Measurements from ENCODE around the gene SFMBT2. TPM values are rescaled to one million over a fixed set of nuclear protein-coding genes. Genes with fewer than 3 reads are reported as not detected.

Gene SFMBT2
- total RNA-seq, 1 donor from 2014 or later = 9.1 TPM

DNA sequence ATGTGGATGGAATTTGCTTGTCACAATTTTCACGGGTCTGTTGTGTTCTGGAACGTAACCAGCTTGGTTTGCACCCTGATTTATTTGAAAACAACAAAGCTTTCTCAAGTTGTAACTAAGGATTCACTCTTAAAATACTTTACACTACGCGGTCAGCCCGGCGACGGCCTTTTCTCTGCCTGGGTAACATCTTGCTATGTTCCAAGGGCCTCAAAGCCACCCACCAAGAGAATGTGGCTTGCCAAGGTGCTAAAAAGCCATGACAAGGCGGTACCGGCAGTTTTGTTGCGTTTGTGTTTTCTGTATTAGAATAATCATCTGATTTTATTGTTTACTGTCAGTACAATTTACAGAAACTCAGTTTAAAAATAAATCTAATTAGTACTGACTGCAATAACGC, 220.9 kb downstream of the SFMBT2 start:
- no peak overlapping the region for H3K4me3 Mint-ChIP-seq (ENCODE audit: low read depth)
- H3K36me3 Mint-ChIP-seq (ENCODE audit: insufficient read depth) = peaks cover 15% of the 10 kb centered on the region
- peaks cover 2% of the 10 kb centered on the region for H3K9me3 Mint-ChIP-seq (ENCODE audit: low read depth)
- no peak for DNase-seq (ENCODE audit: low spot score, unreplicated experiment)
- TF ChIP-seq CTCF (IDR thresholded peaks at IDR 0.05; ENCODE audit: unreplicated experiment) = no peak
- H3K4me1 Mint-ChIP-seq (ENCODE audit: low read depth) = peaks cover 4% of the 10 kb centered on the region
- no peak overlapping the region for H3K27ac Mint-ChIP-seq
- H3K27me3 Mint-ChIP-seq = peaks cover 2% of the 10 kb centered on the region

DNA sequence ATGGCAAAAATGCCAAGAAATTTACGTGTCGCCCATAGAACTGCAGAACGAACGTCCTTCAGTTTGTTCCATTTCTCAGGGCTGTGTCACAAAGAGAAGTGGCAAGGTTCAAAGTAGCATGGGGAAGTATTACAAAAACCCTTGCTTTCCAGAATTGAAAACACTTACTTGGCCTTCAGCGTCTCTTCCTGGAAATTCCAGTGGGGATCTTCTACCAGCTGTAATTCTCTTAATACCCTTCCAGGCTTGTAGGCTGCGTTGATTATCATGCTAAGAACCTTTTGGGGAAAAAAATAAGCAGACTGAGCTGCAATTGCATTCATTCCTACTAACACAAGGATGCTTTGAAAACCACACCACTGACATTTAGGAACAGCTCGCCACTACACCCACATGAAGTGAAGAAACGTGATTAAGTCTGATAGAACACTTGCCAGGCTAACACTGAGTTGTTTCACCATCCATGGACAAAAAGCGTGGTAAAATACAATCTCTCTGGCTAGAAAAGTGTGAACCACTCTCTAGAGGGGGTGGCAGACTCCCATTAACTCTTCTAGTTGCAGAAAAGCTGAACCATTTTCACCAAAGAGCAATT, 222.3 kb downstream of the SFMBT2 start:
- H3K4me1 Mint-ChIP-seq (ENCODE audit: low read depth) = peaks cover 4% of the 10 kb centered on the region
- DNase-seq (ENCODE audit: low spot score, unreplicated experiment) = no peak
- H3K27ac Mint-ChIP-seq = no peak overlapping the region
- H3K4me3 Mint-ChIP-seq (ENCODE audit: low read depth) = no peak overlapping the region
- H3K9me3 Mint-ChIP-seq (ENCODE audit: low read depth) = no peaks in the 10 kb centered on the region
- peaks cover 2% of the 10 kb centered on the region for H3K27me3 Mint-ChIP-seq
- peaks cover 11% of the 10 kb centered on the region for H3K36me3 Mint-ChIP-seq (ENCODE audit: insufficient read depth)
- TF ChIP-seq CTCF (IDR thresholded peaks at IDR 0.05; ENCODE audit: unreplicated experiment) = no peak

DNA sequence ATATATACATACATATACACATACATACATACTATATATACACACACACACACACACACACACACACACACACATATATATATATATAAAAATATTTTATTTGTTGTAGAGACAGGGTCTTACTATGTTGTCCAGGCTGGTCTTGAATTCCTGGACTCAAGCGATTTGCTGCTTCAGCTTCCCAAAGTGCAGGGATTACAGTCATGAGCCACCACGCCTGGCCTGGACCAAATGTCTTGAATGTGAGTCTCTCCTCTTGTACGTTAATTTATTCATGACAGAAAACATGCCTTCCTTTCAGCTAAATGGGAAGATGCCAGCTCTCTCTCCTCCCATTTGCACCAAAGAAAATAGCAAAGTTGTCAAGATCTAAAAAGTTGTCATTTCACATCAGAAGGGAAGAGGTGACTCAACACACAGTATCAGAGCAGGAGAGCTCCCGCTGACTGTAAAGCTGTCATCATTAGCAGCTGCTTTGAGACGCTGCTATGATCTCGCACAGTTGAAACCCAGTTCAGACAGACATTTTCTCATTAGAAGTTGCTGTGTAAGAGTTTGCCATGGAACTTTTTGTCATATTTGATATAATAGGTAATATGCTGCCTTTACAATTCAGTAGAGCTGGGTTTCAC, 224.3 kb downstream of the SFMBT2 start:
- H3K9me3 Mint-ChIP-seq (ENCODE audit: low read depth) = no peaks in the 10 kb centered on the region
- peaks cover 9% of the 10 kb centered on the region for H3K27me3 Mint-ChIP-seq
- H3K4me3 Mint-ChIP-seq (ENCODE audit: low read depth) = no peak overlapping the region
- H3K4me1 Mint-ChIP-seq (ENCODE audit: low read depth) = peaks cover 4% of the 10 kb centered on the region
- no peak overlapping the region for H3K27ac Mint-ChIP-seq
- no peak for TF ChIP-seq CTCF (IDR thresholded peaks at IDR 0.05; ENCODE audit: unreplicated experiment)
- no peak for DNase-seq (ENCODE audit: low spot score, unreplicated experiment)
- H3K36me3 Mint-ChIP-seq (ENCODE audit: insufficient read depth) = peaks cover 11% of the 10 kb centered on the region

DNA sequence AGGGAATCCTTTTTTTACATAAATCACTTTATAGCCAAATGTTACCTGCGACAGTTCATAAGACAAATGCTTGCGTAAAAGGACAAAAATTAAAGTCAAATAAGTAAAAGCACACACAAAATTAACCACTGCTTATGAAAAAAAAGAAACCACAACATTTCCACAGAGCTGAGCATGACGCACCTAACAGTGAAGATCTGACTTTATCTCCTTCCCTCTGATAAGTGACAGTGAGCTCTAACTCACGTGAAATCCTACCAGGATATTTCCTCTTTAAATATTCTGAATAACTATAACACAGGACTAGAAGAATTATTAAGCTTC, 225.5 kb downstream of the SFMBT2 start:
- H3K4me1 Mint-ChIP-seq (ENCODE audit: low read depth) = peaks cover 4% of the 10 kb centered on the region

More for the DNA sequence above, 225.5 kb downstream of the SFMBT2 start:
- H3K9me3 Mint-ChIP-seq (ENCODE audit: low read depth) = no peaks in the 10 kb centered on the region
- peaks cover 9% of the 10 kb centered on the region for H3K27me3 Mint-ChIP-seq
- no peak overlapping the region for H3K27ac Mint-ChIP-seq
- H3K4me3 Mint-ChIP-seq (ENCODE audit: low read depth) = no peak overlapping the region
- TF ChIP-seq CTCF (IDR thresholded peaks at IDR 0.05; ENCODE audit: unreplicated experiment) = no peak
- no peak for DNase-seq (ENCODE audit: low spot score, unreplicated experiment)
- H3K36me3 Mint-ChIP-seq (ENCODE audit: insufficient read depth) = peaks cover 9% of the 10 kb centered on the region
